Fibroblast of lung (primary cell): Measurements from ENCODE around the gene TACC2. TPM values are rescaled to one million over a fixed set of nuclear protein-coding genes. Genes with fewer than 3 reads are reported as not detected.

Experiments used
- DNase-seq, 2 donors: peaks; one replicate each; pipeline versions ENCODE4 v3.0.0 to v3.0.0-alpha.2; 2010; ENCODE audit warnings: low read depth in 2 of 2
- H2AFZ ChIP-seq: 2 replicates; pipeline ENCODE4 v1.5.1; 2012; ENCODE audit warnings: low read length, control low read depth, inconsistent platforms
- H3K27ac ChIP-seq: 2 replicates; pipeline ENCODE4 v1.5.1; 2011; ENCODE audit warnings: low read length, control low read depth; ENCODE audit not compliant: insufficient read depth
- H3K27me3 ChIP-seq: 2 replicates; pipeline ENCODE4 v1.5.1; 2011; ENCODE audit warnings: mild to moderate bottlenecking, low read length; ENCODE audit not compliant: control insufficient read depth, insufficient read depth
- H3K36me3 ChIP-seq: 2 replicates; pipeline ENCODE4 v1.5.1; 2011; ENCODE audit warnings: low read length; ENCODE audit not compliant: control insufficient read depth, insufficient read depth
- H3K4me1 ChIP-seq: 2 replicates; pipeline ENCODE4 v1.5.1; 2011; ENCODE audit warnings: low read length; ENCODE audit not compliant: control insufficient read depth, insufficient read depth; ENCODE audit errors: extremely low read depth
- H3K4me2 ChIP-seq: 2 replicates; pipeline ENCODE4 v1.5.1; 2011; ENCODE audit warnings: low read length, control low read depth; ENCODE audit not compliant: insufficient read depth; ENCODE audit errors: extremely low read depth
- H3K4me3 ChIP-seq, 4 experiments: fragments of 200-600 bp in 1 of 4; sonication (generic) in 1 of 4; replicated peaks in 1 of 4; 2 replicates each; pipeline ENCODE4 v1.5.1; 2011 to 2016; ENCODE audit warnings: low read length in 4 of 4, low read depth in 3 of 4, mild to moderate bottlenecking in 3 of 4, control low read depth in 2 of 4, inconsistent platforms in 1 of 4, mixed read lengths in 1 of 4; ENCODE audit not compliant: insufficient read depth in 1 of 4; ENCODE audit errors: control extremely low read depth in 1 of 4
- H3K79me2 ChIP-seq: 2 replicates; pipeline ENCODE4 v1.5.1; 2012; ENCODE audit warnings: mild to moderate bottlenecking, low read length, inconsistent platforms; ENCODE audit not compliant: control insufficient read depth, insufficient read depth
- H3K9ac ChIP-seq: 2 replicates; pipeline ENCODE4 v1.5.1; 2011; ENCODE audit warnings: mild to moderate bottlenecking, low read length, control low read depth; ENCODE audit not compliant: insufficient read depth
- H3K9me3 ChIP-seq: 2 replicates; pipeline ENCODE4 v1.5.1; 2012; ENCODE audit warnings: low read depth, low read length; ENCODE audit not compliant: control insufficient read depth, insufficient read depth
- H4K20me1 ChIP-seq: 2 replicates; pipeline ENCODE4 v1.5.1; 2011; ENCODE audit warnings: low read length; ENCODE audit not compliant: control insufficient read depth, insufficient read depth; ENCODE audit errors: extremely low read depth
- CTCF ChIP-seq, 2 donors: IDR thresholded peaks in 1 of 2; conservative IDR thresholded peaks in 1 of 2; 1 replicate in 1 of 2; 2 replicates in 1 of 2; pipeline ENCODE4 v1.5.1; 2011 to 2012; ENCODE audit warnings: low read length in 2 of 2, control low read depth in 1 of 2, inconsistent platforms in 1 of 2, low read depth in 1 of 2, mild to moderate bottlenecking in 1 of 2
- EZH2 ChIP-seq: IDR thresholded peaks from 2 replicates; pipeline ENCODE4 v1.5.1; 2012; ENCODE audit warnings: low read length, control low read depth, mild to moderate bottlenecking; ENCODE audit errors: missing control alignments
- polyA plus RNA-seq, 2 donors: library from polyadenylated mRNA; depleted of rRNA in 1 of 2; stranded (reverse) in 1 of 2; unstranded in 1 of 2; fragments of >200 nt; gene quantifications; 2 replicates each; pipeline ENCODE4 v1.2.1, GENCODE V29; 2011 to 2012; ENCODE audit warnings: missing spikeins in 1 of 2
- total RNA-seq: library from RNA; depleted of rRNA; stranded (reverse); fragments of >200 nt; gene quantifications from 2 replicates; pipeline ENCODE4 v1.2.1, GENCODE V29; 2014

The TACC2 gene
- total and polyA plus RNA-seq, 2 donors (not counting 1 experiment from before 2014, with no cell fraction given): 7.6 to 13.0 TPM

- Histone ChIP-seq H3K36me3 (no peaks in the 10 kb centered on the region), H3K9me3 (no peaks in the 10 kb centered on the region), H3K4me2 (no peak overlapping the region), H3K4me3 (no peak overlapping the region), H3K9ac (no peak overlapping the region), H2AFZ (no peak overlapping the region), H3K27me3 (no peaks in the 10 kb centered on the region), H4K20me1 (no peaks in the 10 kb centered on the region), H3K79me2 (peaks cover under 1% of the 10 kb centered on the region), H3K4me1 (peaks cover 10% of the 10 kb centered on the region), H3K27ac (no peak overlapping the region)
- no peak for DNase-seq
- TF ChIP-seq CTCF (conservative IDR thresholded peaks at IDR 0.05 in 1 of 2, IDR thresholded peaks at IDR 0.05 in 1 of 2; ENCODE audit: low read depth in 1 of 2, low read length in 2 of 2) (no peak), EZH2 (no peak)
Observed at GRCh38 chr10:122135251-122136025, 146.5 kb downstream of the TACC2 start.

- Histone ChIP-seq H3K27ac (no peak overlapping the region), H2AFZ (no peak overlapping the region), H3K79me2 (no peaks in the 10 kb centered on the region), H3K9ac (no peak overlapping the region), H3K27me3 (no peaks in the 10 kb centered on the region), H3K4me1 (peaks cover 33% of the 10 kb centered on the region), H3K9me3 (no peaks in the 10 kb centered on the region), H3K36me3 (no peaks in the 10 kb centered on the region), H3K4me2 (no peak overlapping the region), H4K20me1 (no peaks in the 10 kb centered on the region), H3K4me3 (no peak overlapping the region)
- DNase-seq: no peak
- TF ChIP-seq CTCF (conservative IDR thresholded peaks at IDR 0.05 in 1 of 2, IDR thresholded peaks at IDR 0.05 in 1 of 2; ENCODE audit: low read depth in 1 of 2, low read length in 2 of 2): no peak
- TF ChIP-seq EZH2: no peak
Observed at GRCh38 chr10:122138831-122139625, 150.1 kb downstream of the TACC2 start.

- Histone ChIP-seq H3K27ac (no peak overlapping the region), H3K79me2 (no peaks in the 10 kb centered on the region), H3K36me3 (no peaks in the 10 kb centered on the region), H4K20me1 (no peaks in the 10 kb centered on the region), H3K27me3 (no peaks in the 10 kb centered on the region), H2AFZ (no peak overlapping the region), H3K4me1 (peaks cover 33% of the 10 kb centered on the region), H3K9me3 (no peaks in the 10 kb centered on the region), H3K4me3 (no peak overlapping the region), H3K4me2 (no peak overlapping the region), H3K9ac (no peak overlapping the region)
- no peak for DNase-seq
- TF ChIP-seq CTCF (conservative IDR thresholded peaks at IDR 0.05 in 1 of 2, IDR thresholded peaks at IDR 0.05 in 1 of 2; ENCODE audit: low read depth in 1 of 2, low read length in 2 of 2) (no peak), EZH2 (no peak)
Observed at GRCh38 chr10:122139627-122140170, 150.7 kb downstream of the TACC2 start.
